Measurements from ENCODE around the gene TERT.
"Not testable (repeated sequence)": the region's sequence is repeated elsewhere in the genome, so short reads cannot be mapped to it uniquely, and the experiment has no call there.

TERT gene

GRCh38 chr5:1277331-1277730 lies 17.5 kb downstream of the TERT start:
- no peak for TF ChIP-seq CTCF (IDR thresholded peaks at IDR 0.05; ENCODE audit: borderline replicate concordance, insufficient read depth, low read depth, low read length)
- no peak overlapping the region for H3K4me3 ChIP-seq (ENCODE audit: low read depth, low read length)

- no peak for TF ChIP-seq CTCF (IDR thresholded peaks at IDR 0.05; ENCODE audit: borderline replicate concordance, insufficient read depth, low read depth, low read length)
Measured at GRCh38 chr5:1276930-1277329, 17.9 kb downstream of the TERT start.

GRCh38 chr5:1275397-1276391 lies 19.2 kb downstream of the TERT start:
- not testable (repeated sequence) for H3K4me3 ChIP-seq (ENCODE audit: low read depth, low read length)

More at GRCh38 chr5:1276930-1277329, 17.9 kb downstream of the TERT start:
- no peak overlapping the region for H3K4me3 ChIP-seq (ENCODE audit: low read depth, low read length)

- TF ChIP-seq CTCF (IDR thresholded peaks at IDR 0.05; ENCODE audit: borderline replicate concordance, insufficient read depth, low read depth, low read length), result no peak
Measured at GRCh38 chr5:1274471-1274870, 20.4 kb downstream of the TERT start.

GRCh38 chr5:1273745-1274144 lies 21.1 kb downstream of the TERT start:
- no peak for TF ChIP-seq CTCF (IDR thresholded peaks at IDR 0.05; ENCODE audit: borderline replicate concordance, insufficient read depth, low read depth, low read length)
- no peak overlapping the region for H3K4me3 ChIP-seq (ENCODE audit: low read depth, low read length)

More at GRCh38 chr5:1274471-1274870, 20.4 kb downstream of the TERT start:
- no peak overlapping the region for H3K4me3 ChIP-seq (ENCODE audit: low read depth, low read length)

GRCh38 chr5:1272201-1272600 lies 22.7 kb downstream of the TERT start:
- no peak overlapping the region for H3K4me3 ChIP-seq (ENCODE audit: low read depth, low read length)
- no peak for TF ChIP-seq CTCF (IDR thresholded peaks at IDR 0.05; ENCODE audit: borderline replicate concordance, insufficient read depth, low read depth, low read length)

GRCh38 chr5:1270933-1271914 lies 23.6 kb downstream of the TERT start:
- TF ChIP-seq CTCF (IDR thresholded peaks at IDR 0.05; ENCODE audit: borderline replicate concordance, insufficient read depth, low read depth, low read length), result no peak
- no peak overlapping the region for H3K4me3 ChIP-seq (ENCODE audit: low read depth, low read length)

Measured in GM12875 (cell line).